Lower leg skin (tissue), 4 donors: ENCODE results near the gene CLMN. TPM values are rescaled to one million over a fixed set of nuclear protein-coding genes. Genes with fewer than 3 reads are reported as not detected.

Experiments used
- DNase-seq, 2 donors: peaks; one replicate each; pipeline ENCODE4 v3.0.0-alpha.2; 2019; ENCODE audit warnings: low spot score in 2 of 2
- H3K4me3 ChIP-seq: fragments of 200-600 bp; sonication (generic); 2 replicates; pipeline ENCODE4 v1.5.1; 2017; ENCODE audit warnings: mild to moderate bottlenecking, low read depth; ENCODE audit not compliant: poor library complexity, severe bottlenecking
- CTCF ChIP-seq, 3 donors: fragments of 450-650 bp; IDR thresholded peaks; one replicate each; pipeline ENCODE4 v1.5.1; 2016; ENCODE audit warnings: antibody characterized with exemption in 3 of 3, mild to moderate bottlenecking in 3 of 3, moderate library complexity in 2 of 3
- POLR2A ChIP-seq, 2 donors: fragments of 450-650 bp; IDR thresholded peaks; one replicate each; pipeline ENCODE4 v1.6.1; 2016 to 2017; ENCODE audit warnings: antibody characterized with exemption in 2 of 2, mild to moderate bottlenecking in 1 of 2, moderate library complexity in 1 of 2
- WGBS, 2 donors: methylation state at CpG; one replicate each; pipeline ENCODE4 v1.1.5; 2018; 5-methylcytosine and 5-hydroxymethylcytosine counted together
- intact Hi-C: fragments of 100-400 bp; cut with DNase I; formaldehyde crosslinking; loops from one replicate; pipeline ENCODE4 v1.15.0; 2023; ENCODE audit warnings: low total_unique reads
- microRNA-seq, 2 donors: library from miRNA; unstranded; fragments of <30 nt; microRNA quantifications; one replicate each; pipeline ENCODE4, GENCODE V29; 2016; ENCODE audit warnings: borderline replicate concordance in 2 of 2, borderline number of aligned reads in 1 of 2
- total RNA-seq, 4 donors: library from RNA; depleted of rRNA; stranded (reverse); fragments of >200 nt; gene quantifications; one replicate each; pipeline ENCODE4 v1.1.0, GENCODE V29; 2016

The CLMN gene
- total RNA-seq, 4 donors from 2014 or later, result 5.6 to 7.6 (median 7.2) TPM

- intact Hi-C loops, result no loop called here
- no peak overlapping the region for H3K4me3 ChIP-seq
- 92 to 93% methylated on average over 2 of the region's 2 CpGs for WGBS, 2 donors
- TF ChIP-seq POLR2A (IDR thresholded peaks at IDR 0.05), result no peak
- no peak for TF ChIP-seq CTCF (IDR thresholded peaks at IDR 0.05)
- no peak for DNase-seq
Measured at GRCh38 chr14:95133282-95133681, 186.4 kb downstream of the CLMN start.

- no peak overlapping the region for H3K4me3 ChIP-seq
- WGBS, 2 donors, result 89 to 93% methylated on average over 5 of the region's 5 CpGs
- TF ChIP-seq CTCF (IDR thresholded peaks at IDR 0.05), result no peak
- TF ChIP-seq POLR2A (IDR thresholded peaks at IDR 0.05), result no peak
- intact Hi-C loops, result no loop called here
- DNase-seq, result no peak
Measured at GRCh38 chr14:95132760-95133159, 186.9 kb downstream of the CLMN start.

Small RNA genes within 50 kb of the gene (microRNA-seq; reads per million reads assigned to microRNA genes)
- gene MIR3173, result 2.0 to 2.8 reads per million in 2 donors

Other genes with a start within 250 kb of the CLMN start
- 10 to 100 TPM; 32.8 to 70.4 (median 45.0) TPM for gene DICER1, start 162.4 kb downstream of the CLMN start, total RNA-seq
- gene SYNE3, start 196.7 kb upstream of the CLMN start, total RNA-seq, result 10 to 100 TPM; 13.8 to 26.2 (median 15.2) TPM
- gene GLRX5, start 215.1 kb upstream of the CLMN start, total RNA-seq, result 10 to 100 TPM; 26.4 to 34.6 (median 33.9) TPM